Panc1 (cell line): Measurements from ENCODE around the gene EFNA5. TPM values are rescaled to one million over a fixed set of nuclear protein-coding genes. Genes with fewer than 3 reads are reported as not detected.
A peak's percentile ranks its signal among the peaks of the same experiment; 100 is the strongest.

Experiments used
- ATAC-seq: fragments of 200-7000 bp; cut with Tn5 transposase; 2 replicates; pipeline ENCODE4 v1.9.1; 2020; ENCODE audit warnings: mild to moderate bottlenecking, moderate library complexity
- BruUV-seq: library from RNA; stranded (reverse); fragments of 400-500 nt; replicated peaks from 2 replicates; lab custom pipeline; 2021; lab: Mats Ljungman, UMichigan
- CTCF ChIA-PET: fragments of 300-600 bp; sonication (Branson Sonifier 250); formaldehyde crosslinking; loops from one replicate; lab custom pipeline; 2022; ENCODE audit warnings: antibody characterized with exemption; lab: Charles Lee
- POLR2A ChIA-PET: fragments of 300-600 bp; sonication (Branson Sonifier 250); formaldehyde crosslinking; loops from one replicate; lab custom pipeline; 2022; ENCODE audit warnings: antibody characterized with exemption; lab: Charles Lee
- DNase-seq: peaks from one replicate; pipeline ENCODE4 v3.0.0-alpha.2; 2010; ENCODE audit warnings: low read depth, low spot score
- H3K27ac ChIP-seq: 2 replicates; pipeline ENCODE4 v1.5.1; 2011; ENCODE audit warnings: mild to moderate bottlenecking, low read length, inconsistent platforms
- H3K27me3 ChIP-seq: fragments of 200-500 bp; sonication (Bioruptor generic); 2 replicates; pipeline ENCODE4 v1.6.0; 2014; ENCODE audit warnings: low read length, inconsistent platforms; ENCODE audit not compliant: control insufficient read depth, insufficient read depth
- H3K36me3 ChIP-seq: fragments of 200-500 bp; sonication (Bioruptor generic); 2 replicates; pipeline ENCODE4 v1.5.1; 2014; ENCODE audit warnings: inconsistent platforms, mild to moderate bottlenecking, low read length, moderate library complexity; ENCODE audit not compliant: control insufficient read depth, insufficient read depth
- H3K4me1 ChIP-seq: 2 replicates; pipeline ENCODE4 v1.5.1; 2011; ENCODE audit warnings: inconsistent platforms, mild to moderate bottlenecking, low read length, moderate library complexity; ENCODE audit not compliant: control insufficient read depth, insufficient read depth
- H3K4me3 ChIP-seq, 2 experiments: 2 replicates each; pipeline ENCODE4 v1.5.1; 2011 to 2012; ENCODE audit warnings: low read depth in 2 of 2, low read length in 2 of 2, mild to moderate bottlenecking in 2 of 2, inconsistent platforms in 1 of 2, moderate library complexity in 1 of 2
- H3K9me3 ChIP-seq: fragments of 200-500 bp; sonication (Bioruptor generic); 2 replicates; pipeline ENCODE4 v1.5.1; 2014; ENCODE audit warnings: low read depth, mild to moderate bottlenecking, inconsistent platforms, low read length, moderate library complexity; ENCODE audit not compliant: control insufficient read depth, insufficient read depth
- POLR2AphosphoS5 ChIP-seq: IDR thresholded peaks from 2 replicates; pipeline ENCODE4 v1.6.1; 2012; ENCODE audit warnings: mild to moderate bottlenecking, low read depth, low read length, moderate library complexity
- SIN3A ChIP-seq: IDR thresholded peaks from 2 replicates; pipeline ENCODE4 v1.6.1; 2012; ENCODE audit warnings: low read depth, mild to moderate bottlenecking, low read length, moderate library complexity, borderline replicate concordance; ENCODE audit not compliant: insufficient read depth
- TCF7L2 ChIP-seq: IDR thresholded peaks from 2 replicates; pipeline ENCODE4 v1.6.1; 2011; ENCODE audit warnings: mild to moderate bottlenecking, low read depth, low read length, inconsistent platforms
- in situ Hi-C: cut with HindIII; loops from 2 replicates; pipeline ENCODE4 v1.10.0; 2016; ENCODE audit warnings: low sequenced_read_pairs, low pct_unique_long_range_greater_than_20kb
- intact Hi-C: fragments of 100-400 bp; cut with micrococcal nuclease; formaldehyde crosslinking; loops from one replicate; pipeline ENCODE4 v1.10.0; 2022; ENCODE audit not compliant: unreplicated experiment
- total RNA-seq: library from RNA; stranded (reverse); gene quantifications from one replicate; pipeline ENCODE4 v1.2.1, GENCODE V29; 2021; ENCODE audit not compliant: unreplicated experiment
- TF ChIP-seq, protein P1 (sequence below): fragments of 450-650 bp; IDR thresholded peaks from 2 replicates; pipeline ENCODE4 v1.5.1; 2017; ENCODE audit warnings: mild to moderate bottlenecking
- TF ChIP-seq, protein P2 (sequence below), 2 experiments: IDR thresholded peaks; 2 replicates each; pipeline ENCODE4 v1.6.1; 2011 to 2012; ENCODE audit warnings: low read depth in 2 of 2, control low read depth in 1 of 2, low read length in 1 of 2, mild to moderate bottlenecking in 1 of 2, moderate library complexity in 1 of 2; ENCODE audit not compliant: insufficient read depth in 1 of 2

The EFNA5 gene
- total RNA-seq, 1 experiment from 2014 or later: 30.5 TPM

DNA sequence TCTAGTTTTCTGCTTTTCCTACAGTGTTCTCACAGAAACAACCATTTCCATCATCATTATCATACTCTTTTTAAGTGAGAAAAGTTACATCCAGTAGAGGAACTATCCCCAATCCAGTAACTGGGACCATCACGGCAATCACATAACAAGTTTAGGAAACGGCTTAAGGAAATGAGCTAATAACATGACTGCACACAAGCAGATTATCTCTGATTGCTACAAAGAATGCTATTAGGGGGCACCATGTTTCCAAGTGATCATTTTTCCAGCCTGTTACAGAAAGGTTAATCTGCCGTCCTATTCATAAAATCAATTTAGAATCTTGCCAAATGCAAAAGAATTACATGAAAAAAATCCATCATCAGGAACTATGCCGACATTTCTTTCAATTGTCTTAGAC is 94.6 kb downstream of the EFNA5 start:
- TF ChIP-seq SIN3A: no peak
- TF ChIP-seq, protein P1, sequence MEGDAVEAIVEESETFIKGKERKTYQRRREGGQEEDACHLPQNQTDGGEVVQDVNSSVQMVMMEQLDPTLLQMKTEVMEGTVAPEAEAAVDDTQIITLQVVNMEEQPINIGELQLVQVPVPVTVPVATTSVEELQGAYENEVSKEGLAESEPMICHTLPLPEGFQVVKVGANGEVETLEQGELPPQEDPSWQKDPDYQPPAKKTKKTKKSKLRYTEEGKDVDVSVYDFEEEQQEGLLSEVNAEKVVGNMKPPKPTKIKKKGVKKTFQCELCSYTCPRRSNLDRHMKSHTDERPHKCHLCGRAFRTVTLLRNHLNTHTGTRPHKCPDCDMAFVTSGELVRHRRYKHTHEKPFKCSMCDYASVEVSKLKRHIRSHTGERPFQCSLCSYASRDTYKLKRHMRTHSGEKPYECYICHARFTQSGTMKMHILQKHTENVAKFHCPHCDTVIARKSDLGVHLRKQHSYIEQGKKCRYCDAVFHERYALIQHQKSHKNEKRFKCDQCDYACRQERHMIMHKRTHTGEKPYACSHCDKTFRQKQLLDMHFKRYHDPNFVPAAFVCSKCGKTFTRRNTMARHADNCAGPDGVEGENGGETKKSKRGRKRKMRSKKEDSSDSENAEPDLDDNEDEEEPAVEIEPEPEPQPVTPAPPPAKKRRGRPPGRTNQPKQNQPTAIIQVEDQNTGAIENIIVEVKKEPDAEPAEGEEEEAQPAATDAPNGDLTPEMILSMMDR: no peak
- no peak for TF ChIP-seq POLR2AphosphoS5
- no peak for TF ChIP-seq TCF7L2
- TF ChIP-seq, protein P2, sequence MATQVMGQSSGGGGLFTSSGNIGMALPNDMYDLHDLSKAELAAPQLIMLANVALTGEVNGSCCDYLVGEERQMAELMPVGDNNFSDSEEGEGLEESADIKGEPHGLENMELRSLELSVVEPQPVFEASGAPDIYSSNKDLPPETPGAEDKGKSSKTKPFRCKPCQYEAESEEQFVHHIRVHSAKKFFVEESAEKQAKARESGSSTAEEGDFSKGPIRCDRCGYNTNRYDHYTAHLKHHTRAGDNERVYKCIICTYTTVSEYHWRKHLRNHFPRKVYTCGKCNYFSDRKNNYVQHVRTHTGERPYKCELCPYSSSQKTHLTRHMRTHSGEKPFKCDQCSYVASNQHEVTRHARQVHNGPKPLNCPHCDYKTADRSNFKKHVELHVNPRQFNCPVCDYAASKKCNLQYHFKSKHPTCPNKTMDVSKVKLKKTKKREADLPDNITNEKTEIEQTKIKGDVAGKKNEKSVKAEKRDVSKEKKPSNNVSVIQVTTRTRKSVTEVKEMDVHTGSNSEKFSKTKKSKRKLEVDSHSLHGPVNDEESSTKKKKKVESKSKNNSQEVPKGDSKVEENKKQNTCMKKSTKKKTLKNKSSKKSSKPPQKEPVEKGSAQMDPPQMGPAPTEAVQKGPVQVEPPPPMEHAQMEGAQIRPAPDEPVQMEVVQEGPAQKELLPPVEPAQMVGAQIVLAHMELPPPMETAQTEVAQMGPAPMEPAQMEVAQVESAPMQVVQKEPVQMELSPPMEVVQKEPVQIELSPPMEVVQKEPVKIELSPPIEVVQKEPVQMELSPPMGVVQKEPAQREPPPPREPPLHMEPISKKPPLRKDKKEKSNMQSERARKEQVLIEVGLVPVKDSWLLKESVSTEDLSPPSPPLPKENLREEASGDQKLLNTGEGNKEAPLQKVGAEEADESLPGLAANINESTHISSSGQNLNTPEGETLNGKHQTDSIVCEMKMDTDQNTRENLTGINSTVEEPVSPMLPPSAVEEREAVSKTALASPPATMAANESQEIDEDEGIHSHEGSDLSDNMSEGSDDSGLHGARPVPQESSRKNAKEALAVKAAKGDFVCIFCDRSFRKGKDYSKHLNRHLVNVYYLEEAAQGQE (IDR thresholded peaks at IDR 0.05; ENCODE audit: insufficient read depth in 1 of 2, low read depth in 2 of 2, low read length in 1 of 2): no peak
- H3K4me1 ChIP-seq: peaks cover 48% of the 10 kb centered on the region
- in situ Hi-C loops (no loop called here), intact Hi-C loops (loop anchor here (10.0 kb wide), 1 partner anchor 471 kb away; no protein-coding TSS in a partner anchor)
- POLR2A ChIA-PET: no interaction called here
- ATAC-seq (no peak), DNase-seq (no peak)
- H3K27me3 ChIP-seq: no peaks in the 10 kb centered on the region
- no peaks in the 10 kb centered on the region for H3K9me3 ChIP-seq
- CTCF ChIA-PET: no interaction called here
- BruUV-seq: no TSS peak
- H3K36me3 ChIP-seq: no peaks in the 10 kb centered on the region
- H3K27ac ChIP-seq: no peak overlapping the region
- no peak overlapping the region for H3K4me3 ChIP-seq

DNA sequence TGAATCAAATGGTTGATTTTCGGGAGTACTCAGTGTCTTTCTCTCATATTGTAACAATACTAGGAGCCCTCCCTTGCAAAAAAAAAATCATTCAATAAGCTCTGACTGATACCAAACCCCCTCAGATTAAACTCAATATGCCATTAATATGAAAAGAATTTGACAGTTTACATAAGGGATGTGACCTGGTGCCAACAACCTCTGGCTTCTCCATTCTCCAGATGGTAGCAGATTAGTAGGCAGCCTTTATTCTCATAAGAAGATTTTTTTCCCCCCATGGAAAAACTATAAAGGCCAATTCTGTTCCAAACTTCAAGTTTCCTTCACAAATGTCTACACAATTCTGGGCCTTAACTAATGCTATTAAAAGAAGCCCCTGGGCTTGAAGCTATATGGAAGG is 96.5 kb downstream of the EFNA5 start:
- Histone ChIP-seq H3K27me3 (no peaks in the 10 kb centered on the region), H3K9me3 (no peaks in the 10 kb centered on the region), H3K4me1 (peaks cover 61% of the 10 kb centered on the region), H3K27ac (0 out of 2 replicates have a peak overlapping the region, but pooled peaks have one; percentile 36), H3K4me3 (no peak overlapping the region), H3K36me3 (no peaks in the 10 kb centered on the region)
- ChIA-PET CTCF (no interaction called here), POLR2A (interaction anchor here (0.7 kb wide), 2 partner anchors 12 to 1096 kb away, joined by 3 read pairs; no protein-coding TSS in a partner anchor)
- in situ Hi-C loops (no loop called here), intact Hi-C loops (loop anchor here (5.0 to 10.0 kb wide), 3 partner anchors 98 to 469 kb away; partner anchors contain the start of gene EFNA5)
- BruUV-seq: no TSS peak
- DNase-seq: no peak
- no peak for ATAC-seq
- no peak for TF ChIP-seq POLR2AphosphoS5
- TF ChIP-seq SIN3A: no peak
- TF ChIP-seq TCF7L2: no peak
- TF ChIP-seq, protein P2 (IDR thresholded peaks at IDR 0.05; ENCODE audit: insufficient read depth in 1 of 2, low read depth in 2 of 2, low read length in 1 of 2): no peak
- TF ChIP-seq, protein P1: no peak
